HG03342 (cell line): ENCODE measurements around the gene NOL9.

Source experiments
- ATAC-seq: cut with Tn5 transposase; IDR thresholded peaks from one replicate; pipeline ENCODE4 v1.9.1; 2021; ENCODE audit warnings: mild to moderate bottlenecking, moderate library complexity; ENCODE audit not compliant: unreplicated experiment

Gene NOL9

DNA sequence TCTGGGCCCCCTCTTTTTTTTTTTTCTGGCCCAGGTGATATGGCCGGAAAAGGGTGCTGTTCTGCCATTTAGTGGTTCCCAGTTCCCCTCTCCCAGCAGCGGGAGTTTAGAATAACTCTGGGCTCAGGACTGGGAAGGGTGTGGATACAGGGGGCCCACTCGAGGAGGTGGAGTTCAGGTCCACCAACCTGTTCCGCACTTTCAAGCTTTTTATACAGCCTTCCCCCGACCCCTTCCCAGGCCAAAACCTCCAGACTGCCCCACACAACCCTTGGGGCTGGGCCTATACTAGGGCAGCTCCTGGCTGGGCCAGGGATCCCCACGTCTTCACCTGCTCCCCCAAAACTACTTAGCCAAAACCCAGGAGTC, 63.2 kb downstream of the NOL9 start:
- no peak for ATAC-seq

DNA sequence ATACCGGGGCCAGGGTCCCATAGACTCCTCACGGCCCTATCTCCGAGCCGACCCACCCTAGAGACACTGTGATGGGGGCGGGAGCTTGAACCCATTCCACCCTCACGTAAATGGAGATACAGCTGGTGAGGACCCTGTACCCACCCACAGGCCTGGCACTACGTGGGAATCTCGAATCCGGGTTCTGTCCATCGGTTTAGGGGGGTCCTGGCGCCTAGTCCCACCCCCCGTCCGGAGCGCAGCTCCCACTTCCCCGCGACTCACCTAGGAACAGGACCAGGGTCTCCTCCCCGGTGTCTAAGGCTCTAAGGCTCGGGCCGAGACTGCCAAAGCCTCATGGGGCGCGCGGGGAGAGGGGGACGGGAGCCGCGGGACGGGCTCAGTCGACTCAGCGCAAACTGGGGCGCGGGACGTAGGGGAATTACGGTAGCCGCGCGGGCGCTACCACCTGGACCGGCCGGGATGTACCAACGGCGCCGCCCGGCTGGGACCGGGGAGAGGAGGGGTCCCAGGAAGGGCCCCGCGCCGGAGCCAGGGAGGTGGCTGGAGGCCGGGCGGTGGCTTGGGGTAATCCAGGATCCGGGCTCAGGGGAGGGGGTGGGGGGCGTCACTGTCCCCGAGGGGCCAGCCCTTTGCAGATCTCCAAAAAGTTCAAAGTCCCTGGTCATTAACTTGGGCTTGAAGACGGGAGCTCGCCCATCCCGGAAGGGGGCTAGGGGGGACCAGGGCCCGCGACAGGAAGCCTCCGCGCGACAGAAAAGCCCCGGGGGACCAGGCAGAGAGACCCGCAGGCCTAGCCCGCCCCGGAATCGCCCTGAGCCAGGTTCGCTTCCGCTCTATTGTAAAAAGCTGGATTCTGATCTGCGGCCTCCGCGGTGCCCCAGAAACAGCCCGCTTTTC, 63.9 kb downstream of the NOL9 start:
- peak; percentile 36 for ATAC-seq

DNA sequence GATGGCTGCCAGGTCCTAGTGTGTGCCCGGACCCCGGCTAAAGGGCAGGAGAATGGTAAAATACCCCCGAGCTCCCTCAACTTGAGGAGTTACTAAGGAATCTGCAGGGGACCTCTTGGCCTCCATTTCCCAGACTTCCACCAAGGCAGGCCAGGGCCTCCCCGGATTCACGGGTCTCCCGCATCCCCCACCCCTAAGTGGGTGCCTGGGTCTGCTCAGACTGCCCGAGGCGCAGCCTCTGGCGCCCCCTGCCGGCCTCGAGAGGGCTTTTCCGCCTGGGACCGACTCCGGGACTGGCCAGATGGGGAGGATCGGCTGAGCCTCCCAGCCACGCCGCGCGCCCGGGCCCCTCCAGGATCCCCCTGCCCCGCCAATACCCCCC, 64.5 kb downstream of the NOL9 start:
- peak; percentile 52 for ATAC-seq

DNA sequence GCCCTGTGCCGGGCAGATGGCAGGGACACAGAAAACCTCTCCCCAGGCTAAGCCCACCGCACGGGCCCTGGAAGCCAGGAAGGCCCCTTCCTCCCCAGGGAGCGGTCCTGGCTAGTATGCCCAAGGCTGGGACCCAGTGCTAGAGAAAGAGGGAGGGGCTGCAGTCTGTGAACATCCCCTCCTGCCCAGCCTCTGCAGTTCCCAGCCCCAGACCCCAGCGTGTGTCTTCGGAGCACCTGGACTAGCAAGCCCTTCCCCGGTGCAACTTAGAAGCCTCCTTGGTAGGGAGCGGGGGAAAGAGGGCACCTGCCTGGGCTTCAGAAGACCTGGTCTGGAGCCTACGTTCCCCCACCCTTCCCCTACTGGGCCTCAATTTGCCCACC, 64.9 kb downstream of the NOL9 start:
- no peak for ATAC-seq

DNA sequence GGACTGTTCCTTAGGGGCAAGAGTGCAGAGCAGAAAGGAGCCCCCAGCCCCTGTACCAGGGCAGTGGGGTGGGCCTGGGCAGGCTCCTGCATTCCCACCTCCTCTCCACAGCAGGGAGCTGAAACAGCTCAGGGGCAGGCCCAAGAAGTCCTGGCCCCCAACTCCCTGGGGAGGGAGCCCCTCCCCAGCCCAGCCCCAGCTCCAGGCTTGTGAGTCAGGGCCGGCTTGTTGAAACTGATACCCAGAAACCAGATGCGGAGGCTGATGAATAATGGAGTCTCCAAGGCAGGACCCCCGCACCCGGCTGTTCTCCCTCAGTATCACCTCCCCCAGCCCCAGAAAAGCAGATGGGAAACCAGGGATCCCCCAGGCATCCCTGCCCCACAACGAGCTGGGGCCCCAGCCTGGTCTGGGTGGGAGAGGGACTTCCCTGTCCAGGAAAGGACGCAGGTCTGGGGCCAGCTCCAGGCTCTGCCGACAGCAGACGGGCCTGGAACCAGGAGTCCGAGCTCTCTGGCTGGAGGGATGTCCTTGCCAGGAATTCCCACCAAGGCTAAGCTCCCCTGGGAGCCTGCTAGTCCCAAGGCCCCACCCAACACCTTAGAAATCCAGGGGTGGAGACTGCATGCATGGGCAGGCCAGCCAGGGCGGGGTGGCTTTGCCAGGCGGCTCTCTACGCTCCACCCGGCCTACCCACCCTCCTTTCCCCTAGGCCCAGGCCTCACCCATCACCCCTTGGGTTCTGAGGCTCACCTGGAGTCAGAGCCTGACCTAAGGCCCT, 65.5 kb downstream of the NOL9 start:
- ATAC-seq, result no peak

GRCh38 chr1:6487804-6488484, 66.4 kb downstream of the NOL9 start:
- ATAC-seq, result no peak

DNA sequence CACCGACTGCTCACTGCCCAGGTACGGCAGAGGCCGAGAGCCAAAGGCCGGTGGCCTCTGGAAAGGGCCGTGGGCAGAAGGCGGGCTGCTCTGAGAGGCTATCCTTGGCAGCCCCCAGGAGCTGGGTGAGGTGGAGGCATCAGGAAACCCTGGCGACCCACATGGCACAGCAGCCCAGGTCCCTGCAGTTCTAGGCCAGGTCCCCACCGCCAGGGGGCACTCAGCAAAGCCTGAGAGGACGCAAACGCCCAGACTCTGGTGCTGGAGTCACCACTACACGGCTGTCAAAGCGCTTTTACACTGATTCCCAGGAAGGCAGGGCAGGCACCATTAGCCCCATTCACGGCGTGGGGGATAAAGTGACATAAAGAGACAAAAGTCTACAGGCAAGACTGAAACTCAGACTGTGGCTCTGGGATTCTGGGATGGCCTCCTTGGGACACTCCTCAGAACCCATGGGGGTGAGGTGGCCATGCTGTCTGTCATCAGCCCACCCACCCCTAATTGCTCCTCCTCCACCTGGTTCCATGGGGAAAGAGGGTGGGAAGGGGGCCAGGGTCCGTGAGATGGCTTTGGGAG, 67.8 kb downstream of the NOL9 start:
- ATAC-seq, result peak; percentile 53

DNA sequence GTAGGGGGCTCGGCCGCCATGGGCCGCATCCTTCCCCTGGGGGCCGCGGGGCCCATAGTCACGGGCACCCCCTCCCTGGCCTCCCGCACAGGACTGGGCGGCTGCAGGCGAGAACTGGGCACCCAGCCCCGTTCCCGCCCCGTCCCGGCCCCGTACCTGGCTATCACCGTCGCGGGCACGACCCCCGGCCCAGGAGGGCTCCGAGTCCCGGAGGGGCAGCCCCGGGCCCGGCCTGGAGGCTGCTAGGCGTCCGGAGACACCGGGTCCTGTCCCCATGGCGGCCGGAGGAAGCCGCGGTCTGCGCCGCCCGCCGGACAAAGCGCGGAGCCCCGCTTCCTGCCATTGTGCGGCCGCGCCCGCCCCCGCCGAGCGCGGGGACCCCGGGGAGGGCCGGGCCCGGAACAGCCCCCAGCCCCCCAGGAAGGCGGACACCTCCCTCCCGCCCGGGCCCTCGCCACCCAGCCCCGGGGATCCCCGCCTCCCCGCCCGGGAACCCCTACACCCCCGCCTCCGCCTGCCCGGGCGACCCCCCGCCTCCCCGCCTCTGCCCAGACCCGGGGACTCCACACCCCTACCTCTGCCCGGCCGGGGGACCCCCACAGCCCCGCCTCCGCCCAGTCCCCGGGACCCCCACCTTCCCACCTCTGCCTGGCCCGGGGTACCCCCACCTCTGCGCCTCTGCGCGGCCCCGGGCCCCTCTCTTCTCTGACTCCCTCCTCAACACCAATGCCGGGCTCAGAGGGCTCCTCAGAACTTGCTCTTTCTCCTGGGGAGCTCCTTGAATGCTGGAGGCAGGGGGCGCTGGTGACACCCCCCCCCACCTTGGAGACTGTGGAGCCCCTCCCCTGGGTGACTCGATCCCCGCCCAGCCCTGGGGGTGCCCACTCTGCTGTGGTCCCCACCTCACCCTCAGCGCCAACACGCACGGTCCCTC, 68.9 kb downstream of the NOL9 start:
- no peak for ATAC-seq

GRCh38 chr1:6484826-6485167, 69.5 kb downstream of the NOL9 start:
- no peak for ATAC-seq

DNA sequence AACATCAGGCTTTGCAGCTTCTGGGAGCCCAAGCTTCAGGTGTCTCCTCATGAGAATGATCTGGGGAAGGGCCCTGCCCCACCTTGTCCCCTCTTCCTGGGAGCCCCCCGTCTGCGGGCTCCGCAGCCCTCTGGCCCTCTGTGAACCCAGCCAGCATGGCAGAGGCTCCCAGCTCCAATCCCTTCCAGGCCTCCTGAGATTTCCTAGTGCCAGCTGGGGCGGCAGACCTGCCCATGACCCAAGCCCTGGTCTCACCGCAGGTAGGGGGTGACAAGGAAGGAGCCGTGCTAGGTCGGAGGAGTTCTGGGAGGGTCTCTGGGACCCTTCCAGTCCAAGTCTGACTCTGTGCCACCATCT, 70.6 kb downstream of the NOL9 start:
- no peak for ATAC-seq

DNA sequence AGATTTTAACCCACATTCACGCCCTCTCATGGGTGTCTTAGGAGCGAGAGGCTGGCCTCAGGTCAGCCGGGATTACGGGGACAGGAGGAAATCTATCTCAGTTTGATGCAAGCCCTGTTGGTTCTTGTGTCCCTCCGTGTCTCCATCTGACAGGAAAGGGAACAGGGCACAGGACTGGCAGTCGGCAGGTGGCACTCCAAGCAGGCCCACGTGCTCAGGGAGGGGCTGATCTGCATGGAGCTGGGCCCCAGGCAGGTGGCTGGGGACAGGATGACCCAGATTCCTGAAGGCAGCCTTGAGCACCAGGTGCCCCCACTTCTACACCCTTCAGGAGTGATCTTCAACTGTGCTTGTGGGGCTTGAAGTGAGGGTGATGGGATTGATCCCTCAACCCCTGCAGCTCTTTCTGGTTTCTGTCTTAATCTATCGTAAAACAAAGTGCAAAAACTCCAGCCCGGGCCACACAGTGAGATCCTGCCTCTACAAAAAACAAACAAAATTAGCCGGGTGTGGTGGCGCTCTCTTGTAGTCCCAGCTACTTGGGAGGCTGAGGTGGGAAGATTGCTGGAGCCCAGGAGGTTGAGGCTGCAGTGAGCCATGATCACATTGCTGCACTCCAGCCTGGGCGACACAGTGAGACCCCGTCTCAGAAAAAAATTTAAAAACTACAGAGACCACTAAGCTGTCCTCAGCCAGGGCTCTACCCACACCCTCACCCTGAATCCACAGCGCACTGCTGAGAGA, 71.1 kb downstream of the NOL9 start:
- no peak for ATAC-seq

DNA sequence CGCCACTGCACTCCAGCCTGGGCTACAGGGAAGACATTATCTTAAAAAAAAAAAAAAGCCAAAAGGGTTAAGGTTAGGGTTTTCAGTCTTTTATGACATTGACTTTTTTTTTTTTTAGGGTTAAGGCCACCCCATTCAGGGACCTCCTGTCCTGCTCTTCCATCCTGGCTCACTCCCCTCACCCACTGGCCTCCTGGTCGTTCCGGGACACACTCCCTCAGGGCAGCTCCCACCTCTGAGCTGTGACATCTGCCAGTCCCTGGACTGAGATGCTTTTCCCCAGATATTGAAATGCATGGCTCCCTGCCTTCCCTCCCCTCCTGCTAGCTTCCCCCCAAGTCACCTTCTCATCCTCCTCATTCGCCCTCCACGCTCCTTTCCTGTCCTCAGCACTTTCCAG, 72.5 kb downstream of the NOL9 start:
- ATAC-seq, result no peak

DNA sequence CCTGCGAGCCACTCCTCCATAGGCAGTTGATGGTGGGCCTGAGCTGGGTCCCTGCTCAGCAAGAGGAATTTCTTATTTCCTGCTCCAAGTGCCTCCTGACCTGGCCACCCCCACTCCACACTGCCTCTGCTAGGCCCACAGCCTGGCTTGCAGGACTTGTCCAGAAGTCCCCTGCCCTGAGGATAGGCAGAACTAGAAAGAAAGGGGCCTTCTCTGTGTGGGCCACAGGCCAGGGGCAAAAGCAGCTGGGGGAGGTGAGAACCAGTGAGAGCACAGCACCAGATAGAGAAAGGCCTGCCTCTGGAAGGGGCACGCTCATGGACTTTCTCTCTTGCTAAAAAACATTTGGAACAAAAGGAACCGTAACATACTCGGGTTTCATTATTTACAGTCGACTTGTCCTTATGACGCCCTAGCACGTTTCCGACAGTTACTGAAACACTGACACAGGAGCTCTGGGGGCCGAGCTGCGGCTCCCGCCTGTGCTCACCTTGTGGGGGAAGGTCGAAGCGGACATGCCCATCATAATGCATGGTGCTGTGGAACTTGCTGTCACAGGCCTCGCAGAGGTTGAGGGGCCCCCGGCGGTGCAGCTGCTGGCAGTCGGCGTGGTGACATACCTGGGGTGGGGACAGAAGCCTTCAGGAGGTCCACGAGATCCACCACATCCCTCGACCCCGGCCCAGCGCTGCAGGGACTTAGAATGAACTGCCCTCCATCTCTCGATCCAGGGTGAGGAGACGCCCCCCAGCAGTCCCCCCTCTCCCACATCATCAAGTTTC, 77.1 kb downstream of the NOL9 start:
- no peak for ATAC-seq

DNA sequence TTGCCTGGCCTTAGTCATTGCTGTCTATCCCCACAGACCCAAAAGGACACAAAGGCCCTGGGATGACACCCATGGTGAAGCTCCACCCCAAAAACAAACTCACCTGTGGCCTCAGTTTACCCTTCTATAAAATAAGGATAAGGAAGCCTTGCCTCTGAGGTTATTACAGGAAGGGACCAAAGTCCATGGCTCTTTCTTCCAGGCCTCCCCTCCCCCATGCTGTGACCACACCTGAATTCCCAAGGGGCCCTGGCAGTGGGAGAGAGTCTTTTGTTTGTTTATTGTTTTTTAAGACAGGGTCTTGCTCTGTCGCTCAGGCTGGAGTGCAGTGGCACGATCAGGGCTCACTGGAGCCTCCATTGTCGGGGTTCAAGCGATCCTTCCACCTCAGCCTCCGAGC, 77.8 kb downstream of the NOL9 start:
- ATAC-seq, result no peak

DNA sequence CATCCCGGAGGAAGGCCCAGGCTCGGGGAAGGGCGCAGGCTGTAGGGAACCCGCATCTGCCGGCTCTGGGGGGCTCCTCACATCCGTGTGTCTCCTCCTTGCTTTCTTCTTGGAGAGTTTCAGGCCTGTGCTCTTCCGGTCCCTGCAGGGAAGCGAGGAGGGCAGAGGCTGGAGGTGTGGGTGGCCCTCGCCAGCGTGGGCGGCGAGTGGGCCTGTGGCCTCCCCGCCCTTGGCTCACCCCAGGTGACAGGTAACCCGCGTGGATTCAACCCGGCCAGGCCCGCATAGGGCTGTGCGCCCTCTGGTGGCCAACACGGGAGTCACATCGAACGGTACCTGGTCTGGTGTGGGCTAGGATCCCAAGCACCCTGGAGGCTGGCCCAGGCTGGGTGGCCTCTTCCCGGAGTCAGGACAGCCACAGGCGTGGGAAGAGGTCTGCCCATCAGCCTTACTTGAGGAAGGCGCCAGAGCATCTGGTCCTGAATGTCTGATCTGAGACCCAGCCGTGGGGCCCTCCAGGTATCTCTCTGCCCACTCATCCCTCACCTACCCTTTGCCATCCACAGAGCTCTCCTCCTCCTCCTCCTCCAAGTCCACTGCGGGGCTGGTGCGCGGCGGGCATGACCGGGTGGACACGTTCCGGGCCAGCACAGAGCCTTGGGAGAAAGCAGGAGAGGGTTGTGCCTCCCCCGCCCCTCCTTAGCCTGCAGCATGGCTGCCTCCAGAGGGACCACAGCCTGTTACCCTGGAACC, 78.8 kb downstream of the NOL9 start:
- ATAC-seq, result no peak

- ATAC-seq, result no peak
These were observed 79.5 kb downstream of the NOL9 start for GRCh38 chr1:6474815-6475282.

DNA sequence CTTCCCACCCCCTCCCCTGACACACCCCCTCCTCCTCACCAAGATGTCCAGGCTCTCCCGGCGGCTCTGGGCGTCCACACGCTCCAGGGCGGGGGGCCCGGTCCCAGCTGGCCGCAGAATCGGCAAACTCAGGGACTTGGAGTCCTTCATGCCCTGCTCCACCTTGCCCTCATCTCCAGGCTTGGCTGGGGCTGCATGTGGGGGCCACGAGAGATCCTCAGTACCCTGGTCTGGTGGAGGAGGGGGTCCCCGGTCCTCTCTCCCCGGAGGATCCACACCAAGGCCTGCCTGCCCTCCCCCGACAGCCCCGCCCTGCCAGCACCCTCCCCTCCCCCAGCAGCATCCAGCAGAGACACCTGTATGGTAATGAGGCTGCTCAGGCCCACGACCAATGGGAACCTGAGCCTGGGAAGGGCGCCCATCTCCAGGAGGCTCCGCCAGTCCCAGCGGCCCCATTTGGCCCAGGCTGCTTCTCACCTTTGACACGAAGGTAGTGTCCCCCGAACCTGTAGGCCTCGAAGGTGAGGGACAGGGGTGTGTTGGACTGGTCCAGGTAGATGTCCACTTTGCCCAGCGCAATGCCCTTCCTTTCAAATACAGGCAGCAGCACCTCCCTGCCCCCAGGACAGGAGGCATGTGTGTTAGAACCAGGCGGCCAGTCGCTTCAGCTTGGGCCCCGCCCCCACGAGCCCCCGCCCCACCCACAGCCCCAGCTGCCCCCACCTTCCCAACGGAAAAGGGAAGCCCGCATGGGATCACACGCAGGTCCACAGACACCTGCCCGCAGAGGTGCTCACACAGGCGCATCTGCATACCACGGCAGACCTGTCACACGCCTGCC, 80.1 kb downstream of the NOL9 start:
- no peak for ATAC-seq
